Natural killer cell (primary cell): ENCODE measurements around the gene ANKRD29. TPM values are rescaled to one million over a fixed set of nuclear protein-coding genes. Genes with fewer than 3 reads are reported as not detected.

ENCODE experiments used
- ATAC-seq, 3 donors: fragments of 150-1000 bp in 2 of 3; fragments of 200-7000 bp in 1 of 3; cut with Tn5 transposase; 1 replicate in 1 of 3; 2 replicates in 2 of 3; pipeline ENCODE4 v1.10.0; 2021; ENCODE audit warnings: mild to moderate bottlenecking in 2 of 3, moderate library complexity in 2 of 3
- DNase-seq, 2 donors: peaks; one replicate each; pipeline versions ENCODE4 v3.0.0 to v3.0.0-alpha.2; 2013 to 2021; ENCODE audit warnings: mixed read lengths in 1 of 2
- H3K27ac ChIP-seq: one replicate; pipeline ENCODE4 v1.5.1; 2013; ENCODE audit warnings: mild to moderate bottlenecking, low read length
- H3K27me3 ChIP-seq: one replicate; pipeline ENCODE4 v1.6.1; 2013; ENCODE audit warnings: low read length; ENCODE audit not compliant: control insufficient read depth, insufficient read depth
- H3K36me3 ChIP-seq: one replicate; pipeline ENCODE4 v1.6.1; 2013; ENCODE audit warnings: low read length; ENCODE audit not compliant: control insufficient read depth, insufficient read depth
- H3K4me1 ChIP-seq: one replicate; pipeline ENCODE4 v1.6.1; 2013; ENCODE audit warnings: low read length; ENCODE audit not compliant: control insufficient read depth, insufficient read depth
- H3K4me3 ChIP-seq: one replicate; pipeline ENCODE4 v1.5.1; 2013; ENCODE audit warnings: low read length
- H3K9me3 ChIP-seq: one replicate; pipeline ENCODE4 v1.6.1; 2013; ENCODE audit warnings: low read length; ENCODE audit not compliant: control insufficient read depth, insufficient read depth
- H3K27ac Mint-ChIP-seq, 2 donors: one replicate each; pipeline ENCODE4 v1.8.0; 2022; ENCODE audit warnings: mild to moderate bottlenecking in 2 of 2, mixed read lengths in 2 of 2, moderate library complexity in 1 of 2
- H3K27me3 Mint-ChIP-seq, 2 donors: one replicate each; pipeline ENCODE4 v1.8.0; 2022; ENCODE audit warnings: low read depth in 2 of 2, mixed read lengths in 2 of 2
- H3K36me3 Mint-ChIP-seq: one replicate; pipeline ENCODE4 v1.8.0; 2022; ENCODE audit warnings: mixed read lengths
- H3K4me1 Mint-ChIP-seq, 2 donors: one replicate each; pipeline ENCODE4 v1.8.0; 2022; ENCODE audit warnings: mixed read lengths in 2 of 2
- H3K4me3 Mint-ChIP-seq: one replicate; pipeline ENCODE4 v1.8.0; 2022; ENCODE audit warnings: mild to moderate bottlenecking, moderate library complexity, mixed read lengths
- H3K9me3 Mint-ChIP-seq, 2 donors: one replicate each; pipeline ENCODE4 v1.8.0; 2022; ENCODE audit warnings: mixed read lengths in 2 of 2
- WGBS: methylation state at CpG from one replicate; pipeline ENCODE4 v1.1.7; 2013; ENCODE audit warnings: missing lambda C conversion rate; ENCODE audit not compliant: insufficient coverage; 5-methylcytosine and 5-hydroxymethylcytosine counted together
- intact Hi-C: fragments of 100-400 bp; cut with micrococcal nuclease; formaldehyde crosslinking; loops from one replicate; pipeline ENCODE4 v1.14.2; 2022
- total RNA-seq, 4 donors: library from RNA; stranded (reverse); fragments of 120-200 nt in 1 of 4; gene quantifications; one replicate each; pipeline versions ENCODE4 v1.2.3 to v1.2.4, GENCODE V29; 2013 to 2022
- TF ChIP-seq, protein P1 (sequence below): fragments of 200-600 bp; IDR thresholded peaks from one replicate; pipeline ENCODE4 v1.8.0; 2022; ENCODE audit warnings: antibody characterized with exemption

ANKRD29 gene
- total RNA-seq, 3 donors from 2014 or later (not counting 1 experiment from before 2014, with no cell fraction given), result 0.35 to 0.45 TPM; not detected in 1

GRCh38 chr18:23587220-23587642, 75.5 kb downstream of the ANKRD29 start:
- Histone ChIP-seq H3K4me1 (peaks cover 34% of the 10 kb centered on the region), H3K36me3 (no peaks in the 10 kb centered on the region), H3K4me3 (peak overlapping the region; percentile 99), H3K27me3 (no peaks in the 10 kb centered on the region), H3K9me3 (no peaks in the 10 kb centered on the region), H3K27ac (peak overlapping the region; percentile 37)
- TF ChIP-seq, protein P1, sequence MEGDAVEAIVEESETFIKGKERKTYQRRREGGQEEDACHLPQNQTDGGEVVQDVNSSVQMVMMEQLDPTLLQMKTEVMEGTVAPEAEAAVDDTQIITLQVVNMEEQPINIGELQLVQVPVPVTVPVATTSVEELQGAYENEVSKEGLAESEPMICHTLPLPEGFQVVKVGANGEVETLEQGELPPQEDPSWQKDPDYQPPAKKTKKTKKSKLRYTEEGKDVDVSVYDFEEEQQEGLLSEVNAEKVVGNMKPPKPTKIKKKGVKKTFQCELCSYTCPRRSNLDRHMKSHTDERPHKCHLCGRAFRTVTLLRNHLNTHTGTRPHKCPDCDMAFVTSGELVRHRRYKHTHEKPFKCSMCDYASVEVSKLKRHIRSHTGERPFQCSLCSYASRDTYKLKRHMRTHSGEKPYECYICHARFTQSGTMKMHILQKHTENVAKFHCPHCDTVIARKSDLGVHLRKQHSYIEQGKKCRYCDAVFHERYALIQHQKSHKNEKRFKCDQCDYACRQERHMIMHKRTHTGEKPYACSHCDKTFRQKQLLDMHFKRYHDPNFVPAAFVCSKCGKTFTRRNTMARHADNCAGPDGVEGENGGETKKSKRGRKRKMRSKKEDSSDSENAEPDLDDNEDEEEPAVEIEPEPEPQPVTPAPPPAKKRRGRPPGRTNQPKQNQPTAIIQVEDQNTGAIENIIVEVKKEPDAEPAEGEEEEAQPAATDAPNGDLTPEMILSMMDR, result peak; percentile 23
- Mint-ChIP-seq H3K27ac (peak overlapping the region; percentile 81 to 94), H3K4me1 (peaks cover 33 to 40% of the 10 kb centered on the region in 2 donors), H3K4me3 (peak overlapping the region; percentile 96), H3K9me3 (no peaks in the 10 kb centered on the region), H3K27me3 (no peaks in the 10 kb centered on the region), H3K36me3 (no peaks in the 10 kb centered on the region)
- DNase-seq (no peak), ATAC-seq (no peak)
- intact Hi-C loops, result loop anchor here (1.0 to 5.0 kb wide), 3 partner anchors 40 to 655 kb away; partner anchors contain the start of gene RBBP8
- WGBS, result 42% methylated on average over 6 of the region's 7 CpGs

GRCh38 chr18:23586249-23587196, 76.2 kb downstream of the ANKRD29 start, which contains the start of gene NPC1:
Gene NPC1, minus strand, starts transcription at chr18:23586506. Its CDS starts 163 bp downstream, at chr18:23586343.
- under 1% methylated on average over 92 of the region's 95 CpGs for WGBS
- intact Hi-C loops, result loop anchor here (1.0 to 5.0 kb wide), 6 partner anchors 23 to 654 kb away; partner anchors contain the start of gene RBBP8
- no peaks in the 10 kb centered on the region for H3K36me3 Mint-ChIP-seq
- Histone ChIP-seq H3K4me1 (peaks cover 37% of the 10 kb centered on the region), H3K4me3 (peak within 1 kb of the TSS; percentile 99), H3K27me3 (no peaks in the 10 kb centered on the region), H3K36me3 (peaks cover 3% of the 10 kb centered on the region), H3K9me3 (no peaks in the 10 kb centered on the region), H3K27ac (peak within 1 kb of the TSS; percentile 100)
- DNase-seq (peak; percentile 93 to 96), ATAC-seq (peak; percentile 86 to 95 (median 89))
- peaks cover 40 to 47% of the 10 kb centered on the region in 2 donors for H3K4me1 Mint-ChIP-seq
- H3K27ac Mint-ChIP-seq, result peak within 1 kb of the TSS; percentile 81 to 94
- peak within 1 kb of the TSS; percentile 96 for H3K4me3 Mint-ChIP-seq
- no peaks in the 10 kb centered on the region for H3K9me3 Mint-ChIP-seq
- H3K27me3 Mint-ChIP-seq, result no peaks in the 10 kb centered on the region
- TF ChIP-seq, protein P1, result peak; percentile 96

- TF ChIP-seq, protein P1, result no peak
- DNase-seq (no peak), ATAC-seq (no peak)
- H3K4me3 Mint-ChIP-seq, result peak overlapping the region; percentile 96
- WGBS, result 0% methylated on average over 14 of the region's 14 CpGs
- Histone ChIP-seq H3K4me3 (peak overlapping the region; percentile 99), H3K4me1 (peaks cover 37% of the 10 kb centered on the region), H3K36me3 (peaks cover 3% of the 10 kb centered on the region), H3K9me3 (no peaks in the 10 kb centered on the region), H3K27me3 (no peaks in the 10 kb centered on the region), H3K27ac (peak overlapping the region; percentile 100)
- H3K4me1 Mint-ChIP-seq, result peaks cover 46 to 54% of the 10 kb centered on the region in 2 donors
- H3K36me3 Mint-ChIP-seq, result no peaks in the 10 kb centered on the region
- peak overlapping the region; percentile 81 to 94 for H3K27ac Mint-ChIP-seq
- H3K9me3 Mint-ChIP-seq, result no peaks in the 10 kb centered on the region
- intact Hi-C loops, result loop anchor here (1.0 to 5.0 kb wide), 7 partner anchors 12 to 654 kb away; partner anchors contain the start of gene RBBP8
- no peaks in the 10 kb centered on the region for H3K27me3 Mint-ChIP-seq
These were observed 76.8 kb downstream of the ANKRD29 start for GRCh38 chr18:23585897-23586248.
